Activated gamma-delta T cell (primary cell): Measurements from ENCODE around the gene ACAP1.

Source experiments
- DNase-seq: peaks from one replicate; lab custom pipeline; 2025; lab: John Stamatoyannopoulos, UW
- total RNA-seq, 2 donors: gene quantifications; one replicate each; lab custom pipeline; 2026; lab: John Stamatoyannopoulos, UW

ACAP1 gene, protein sequence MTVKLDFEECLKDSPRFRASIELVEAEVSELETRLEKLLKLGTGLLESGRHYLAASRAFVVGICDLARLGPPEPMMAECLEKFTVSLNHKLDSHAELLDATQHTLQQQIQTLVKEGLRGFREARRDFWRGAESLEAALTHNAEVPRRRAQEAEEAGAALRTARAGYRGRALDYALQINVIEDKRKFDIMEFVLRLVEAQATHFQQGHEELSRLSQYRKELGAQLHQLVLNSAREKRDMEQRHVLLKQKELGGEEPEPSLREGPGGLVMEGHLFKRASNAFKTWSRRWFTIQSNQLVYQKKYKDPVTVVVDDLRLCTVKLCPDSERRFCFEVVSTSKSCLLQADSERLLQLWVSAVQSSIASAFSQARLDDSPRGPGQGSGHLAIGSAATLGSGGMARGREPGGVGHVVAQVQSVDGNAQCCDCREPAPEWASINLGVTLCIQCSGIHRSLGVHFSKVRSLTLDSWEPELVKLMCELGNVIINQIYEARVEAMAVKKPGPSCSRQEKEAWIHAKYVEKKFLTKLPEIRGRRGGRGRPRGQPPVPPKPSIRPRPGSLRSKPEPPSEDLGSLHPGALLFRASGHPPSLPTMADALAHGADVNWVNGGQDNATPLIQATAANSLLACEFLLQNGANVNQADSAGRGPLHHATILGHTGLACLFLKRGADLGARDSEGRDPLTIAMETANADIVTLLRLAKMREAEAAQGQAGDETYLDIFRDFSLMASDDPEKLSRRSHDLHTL
- total RNA-seq = 436 to 541 reads per million in 2 donors

DNA sequence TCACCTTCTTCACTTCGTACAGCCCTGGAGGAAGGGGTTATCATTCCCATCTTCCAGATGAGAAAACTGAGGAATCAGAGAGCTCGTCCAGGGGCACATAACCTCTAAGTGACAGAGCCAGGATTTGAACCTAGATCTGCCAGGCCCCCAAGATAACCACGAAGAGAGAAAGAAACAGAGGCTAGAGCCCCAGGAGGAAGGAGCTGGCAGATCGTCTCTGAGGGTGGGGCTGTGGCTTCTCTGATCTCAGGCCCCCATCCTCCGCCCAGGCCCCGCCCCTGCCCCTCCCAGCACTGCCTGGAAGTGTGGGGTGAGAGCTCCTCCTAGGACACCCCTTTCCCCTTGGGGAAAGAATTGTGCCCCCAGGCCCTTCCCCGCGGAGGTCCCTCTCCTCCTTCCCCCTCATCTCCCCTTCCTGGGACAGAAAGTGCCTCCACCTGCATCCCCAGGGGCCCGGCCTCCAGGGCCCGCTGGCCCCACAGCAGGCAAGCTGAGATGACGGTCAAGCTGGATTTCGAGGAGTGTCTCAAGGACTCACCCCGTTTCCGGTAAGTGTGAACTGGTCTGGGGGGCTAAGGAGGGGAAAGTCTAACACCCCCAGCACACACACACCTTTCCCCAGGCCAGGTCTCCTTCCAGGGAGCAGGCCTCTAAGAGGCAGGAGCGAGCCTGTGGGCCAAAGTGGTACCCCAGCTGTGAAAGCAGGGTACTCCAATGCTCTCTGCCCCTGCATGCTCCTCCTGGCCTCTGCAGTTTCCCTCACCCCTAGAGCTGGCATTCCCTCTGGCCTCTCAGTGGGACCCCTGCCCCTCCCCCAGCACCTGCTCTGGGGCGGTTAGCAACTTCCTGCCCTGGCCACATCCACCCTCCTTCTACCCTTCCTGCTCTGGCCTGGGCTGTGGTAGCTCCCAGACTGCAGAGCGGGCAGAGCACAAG lies at the start of gene ACAP1:
Gene ACAP1, plus strand, starts transcription at position 290 of the 936 bp plus-strand sequence. Its CDS starts 206 bp downstream, at position 496.
- peak; percentile 60 for DNase-seq

DNA sequence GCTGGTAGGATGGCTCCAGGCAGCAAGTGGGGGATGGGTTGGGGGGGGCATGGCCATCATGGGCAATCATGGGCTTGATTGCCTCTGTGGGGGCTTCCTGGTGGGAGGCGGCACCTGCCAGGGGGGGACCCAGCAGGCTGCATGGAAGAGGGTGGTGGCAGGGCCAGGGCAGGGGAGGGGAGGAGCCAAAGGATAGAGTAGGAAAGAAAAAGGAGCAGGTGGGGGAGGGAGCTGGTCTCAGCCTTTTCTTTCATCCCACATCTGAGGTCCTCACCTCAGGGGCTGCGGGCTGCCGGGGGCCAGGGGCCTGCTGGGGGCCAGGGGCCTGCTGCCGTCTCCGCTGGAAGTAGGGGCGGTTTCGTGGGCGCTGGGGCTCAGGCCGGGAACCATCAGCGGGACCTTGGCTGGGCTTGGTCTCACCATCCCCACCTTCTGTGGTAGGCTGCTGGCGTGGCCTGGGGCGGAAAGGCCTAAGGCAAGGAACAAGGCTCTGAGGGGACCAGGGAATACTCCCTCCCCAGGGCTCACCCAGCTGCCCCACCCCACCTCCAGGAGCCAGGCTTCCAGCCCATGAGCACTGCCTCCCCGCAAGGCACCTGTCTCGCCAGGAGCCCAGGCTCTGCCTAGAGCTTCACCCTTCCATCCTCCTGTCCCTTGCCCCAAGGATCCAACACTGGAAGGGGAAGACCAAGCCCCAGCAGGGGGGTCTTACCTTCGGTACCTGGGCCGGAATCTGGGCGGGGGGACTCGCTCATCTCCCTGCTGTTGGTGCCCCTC lies 46.9 kb upstream of the ACAP1 start:
- no peak for DNase-seq

DNA sequence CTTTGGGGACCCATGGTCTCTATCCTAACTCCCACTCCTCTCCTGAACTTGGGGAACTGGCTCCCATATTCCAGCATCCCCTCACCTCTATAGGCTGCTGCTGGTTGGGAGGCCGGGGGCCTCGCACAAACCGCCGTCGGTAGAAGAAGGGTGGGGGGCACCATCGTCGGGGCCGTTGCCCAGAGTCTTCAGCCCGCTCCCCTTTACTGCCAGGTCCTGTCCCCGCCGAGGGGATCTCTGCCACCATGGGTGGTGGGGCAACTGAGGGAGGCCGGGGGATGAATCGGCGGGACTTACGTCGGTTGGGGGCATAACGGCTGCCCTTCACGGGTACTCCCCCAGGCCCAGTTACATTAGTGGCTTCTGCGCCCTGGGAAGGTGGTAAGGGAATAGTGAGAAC lies 46.2 kb upstream of the ACAP1 start:
- DNase-seq = no peak

DNA sequence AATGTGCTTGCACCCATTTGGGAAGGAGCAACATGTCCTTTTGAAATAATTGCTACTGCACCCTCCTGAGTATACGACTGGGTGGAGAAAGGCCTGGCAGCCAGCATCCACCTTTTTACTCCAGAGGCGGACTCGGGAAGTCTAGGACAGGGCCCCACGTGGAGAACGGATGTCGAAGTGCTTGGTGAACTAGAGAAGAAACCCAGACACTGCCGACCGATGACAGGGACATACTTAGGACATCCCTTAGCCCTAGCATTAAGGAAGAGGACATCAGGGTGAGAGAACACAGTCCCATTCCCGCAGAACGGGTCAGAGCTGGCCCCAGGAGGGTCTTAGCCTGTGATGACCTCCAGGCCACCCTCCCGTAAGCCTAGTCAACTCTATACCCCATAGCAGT lies 45.6 kb upstream of the ACAP1 start:
- DNase-seq = no peak

DNA sequence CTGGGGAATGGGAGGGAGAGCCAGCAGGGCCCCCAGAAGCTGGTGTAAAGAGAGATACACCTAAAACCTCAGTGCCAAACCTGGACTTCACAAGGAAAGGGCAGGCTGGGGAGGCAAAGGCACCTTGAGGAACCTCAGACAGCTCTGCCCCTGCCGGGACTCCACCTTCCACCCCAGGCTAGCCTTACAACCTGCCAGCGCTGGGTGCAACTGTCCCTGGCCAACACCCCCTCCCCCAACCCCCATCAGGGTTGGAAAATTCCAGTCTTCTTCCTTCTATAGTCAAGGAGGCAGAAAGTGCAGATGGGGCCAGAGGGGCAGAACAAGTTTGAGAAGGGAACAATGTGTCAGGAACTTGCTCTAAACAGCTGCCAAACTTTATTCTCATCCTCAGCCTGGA lies 44.1 kb upstream of the ACAP1 start:
- DNase-seq = no peak

DNA sequence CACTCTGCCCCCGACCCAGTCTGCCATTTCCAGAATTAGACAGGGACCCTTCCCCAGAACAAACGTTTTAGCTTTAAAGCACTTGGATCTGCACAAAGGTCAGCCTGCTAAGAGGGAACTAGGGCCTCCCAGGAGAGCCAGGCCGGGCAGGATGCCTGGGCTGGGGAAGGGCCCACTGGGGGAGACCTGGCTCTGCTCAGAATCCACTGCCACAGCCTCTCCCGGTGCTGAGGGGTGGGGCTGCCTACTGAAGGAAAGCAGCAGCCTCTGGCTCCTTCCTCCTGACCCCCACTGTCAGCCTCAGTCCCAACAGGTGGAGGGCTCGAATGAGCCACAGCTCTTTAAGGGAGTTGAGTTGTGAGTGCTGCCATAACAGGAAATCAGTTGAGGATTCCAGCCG lies 43.6 kb upstream of the ACAP1 start:
- DNase-seq = no peak

DNA sequence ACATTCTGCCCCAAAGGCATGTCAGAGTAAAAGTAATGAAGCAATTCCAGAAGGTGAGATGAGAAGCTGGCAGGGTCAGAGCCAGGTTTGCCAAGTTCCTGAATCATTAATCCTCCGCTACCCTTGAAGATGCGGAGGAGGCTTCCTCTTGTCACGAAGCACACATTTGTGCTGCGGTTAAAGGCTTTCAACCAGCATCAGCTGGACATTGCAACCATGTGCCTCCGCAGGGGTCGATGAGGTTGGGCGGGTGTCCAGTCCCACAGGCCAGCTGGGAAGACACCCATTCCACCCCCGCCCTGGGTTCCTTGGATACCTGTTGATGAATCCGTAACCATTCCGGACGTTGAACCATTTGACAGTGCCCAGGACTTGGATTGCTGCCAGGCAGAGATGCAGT lies 43.2 kb upstream of the ACAP1 start:
- no peak for DNase-seq

DNA sequence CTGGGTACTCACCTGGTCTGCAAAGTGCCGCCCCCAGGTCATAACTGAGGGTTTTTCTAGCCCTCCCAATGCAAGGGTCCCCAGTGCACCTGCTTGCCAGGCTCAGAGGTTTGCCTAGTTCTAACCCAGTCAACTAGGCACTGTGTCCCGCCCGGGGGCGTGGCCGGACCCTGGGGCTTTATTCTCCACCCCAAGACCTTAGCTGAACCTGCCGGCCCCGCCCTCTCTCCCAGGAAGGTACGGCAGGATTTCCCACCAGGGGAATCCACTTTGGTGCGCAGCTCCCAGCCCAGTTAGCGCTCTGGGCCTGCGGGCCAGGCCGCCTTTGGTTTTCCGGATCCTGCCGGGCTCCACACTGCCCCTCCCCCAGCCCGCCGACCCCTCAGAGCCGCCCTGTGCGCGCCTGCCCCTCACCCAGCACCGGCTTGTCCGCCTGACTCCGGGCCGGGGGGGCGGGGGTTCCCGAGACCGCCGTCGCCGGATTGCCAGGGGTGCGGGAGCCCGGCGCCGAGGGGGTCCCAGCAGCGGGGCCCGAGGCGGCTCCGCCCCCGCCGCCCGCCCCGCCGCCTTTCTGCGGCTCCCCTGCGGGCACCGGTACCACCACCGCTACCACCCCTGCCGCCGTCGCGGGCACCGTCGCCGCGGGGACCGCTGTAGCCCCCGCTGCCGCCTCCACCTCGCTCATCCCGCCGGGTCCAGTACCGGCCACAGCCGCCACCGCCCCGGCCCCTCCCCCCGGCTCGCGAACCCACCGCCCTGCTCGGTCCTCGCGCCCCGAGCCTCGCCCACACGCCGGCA lies 42.3 kb upstream of the ACAP1 start:
- peak; percentile 38 for DNase-seq

DNA sequence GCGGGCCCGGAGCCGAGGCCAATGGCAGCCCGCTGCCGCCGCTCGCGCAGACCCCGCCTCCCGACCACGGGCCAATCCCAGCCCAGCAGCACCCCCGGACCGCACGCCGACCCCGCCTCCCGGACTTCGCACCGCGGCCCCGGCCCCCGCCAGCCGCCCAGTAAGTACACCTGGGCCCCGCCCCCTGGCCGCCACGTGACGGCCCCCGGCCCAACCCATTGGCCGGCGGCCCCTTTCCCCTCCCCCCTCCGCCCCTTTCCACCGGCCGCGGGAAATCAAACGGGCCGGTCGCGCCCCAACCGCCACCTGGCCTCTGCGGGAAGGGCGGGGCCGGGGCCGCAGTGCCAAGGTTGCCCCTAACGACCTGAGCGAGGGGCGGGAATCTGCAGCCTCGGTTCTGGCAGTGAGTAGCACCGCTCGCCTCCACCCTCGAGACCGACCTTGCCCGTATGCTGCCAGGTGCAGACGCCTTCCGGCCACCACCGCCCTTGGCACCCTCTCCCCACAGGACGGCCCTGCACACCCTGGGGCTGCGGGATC lies 41.6 kb upstream of the ACAP1 start, which contains the start of gene YBX2:
Gene YBX2, minus strand, starts transcription at position 26 of the 540 bp plus-strand sequence. CDS start 139 bp downstream, outside the sequence.
- peak; percentile 70 for DNase-seq

DNA sequence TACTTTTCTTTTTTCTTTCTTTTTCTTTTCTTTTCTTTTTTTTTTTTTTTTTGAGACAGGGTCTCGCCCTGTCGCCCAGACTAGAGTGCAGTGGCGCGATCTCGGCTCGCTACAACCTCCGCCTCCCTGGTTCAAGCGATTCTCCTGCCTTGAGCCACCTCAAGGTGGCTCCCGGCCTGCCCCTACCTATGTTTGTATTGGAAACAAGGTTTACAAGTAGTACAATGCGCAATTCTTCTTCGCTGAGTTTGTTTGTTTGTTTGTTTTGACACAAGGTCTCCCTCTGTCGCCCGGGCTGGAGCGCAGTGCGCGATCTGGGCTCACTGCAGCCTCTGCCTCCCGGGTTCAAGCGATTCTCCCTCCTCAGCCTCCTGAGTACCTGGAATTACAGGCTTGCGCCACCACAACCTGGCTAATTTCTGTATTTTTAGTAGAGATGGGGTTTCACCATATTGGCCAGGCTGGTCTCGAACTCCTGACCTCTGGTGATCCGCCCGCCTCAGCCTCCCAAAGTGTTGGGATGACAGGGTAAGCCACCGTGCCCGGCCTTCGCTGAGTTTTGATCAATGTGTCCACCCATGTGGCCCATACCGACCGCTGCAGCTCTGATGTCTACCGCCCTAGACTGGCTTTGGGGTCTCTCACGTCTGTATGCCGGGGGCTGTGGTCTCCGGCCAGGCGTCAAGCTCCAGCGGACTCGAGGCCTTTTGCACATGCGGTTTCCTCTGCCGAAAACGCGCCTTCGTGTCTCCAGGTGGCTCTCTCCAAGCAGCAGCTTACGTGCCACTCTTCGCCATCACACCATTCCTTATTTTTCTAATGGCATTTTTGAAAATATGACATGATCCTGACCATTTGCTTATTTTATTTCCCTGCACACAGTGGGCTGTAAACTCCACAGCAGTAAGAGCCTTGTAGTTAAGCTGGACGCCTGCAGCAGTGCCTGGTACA lies 40.8 kb upstream of the ACAP1 start:
- no peak for DNase-seq

DNA sequence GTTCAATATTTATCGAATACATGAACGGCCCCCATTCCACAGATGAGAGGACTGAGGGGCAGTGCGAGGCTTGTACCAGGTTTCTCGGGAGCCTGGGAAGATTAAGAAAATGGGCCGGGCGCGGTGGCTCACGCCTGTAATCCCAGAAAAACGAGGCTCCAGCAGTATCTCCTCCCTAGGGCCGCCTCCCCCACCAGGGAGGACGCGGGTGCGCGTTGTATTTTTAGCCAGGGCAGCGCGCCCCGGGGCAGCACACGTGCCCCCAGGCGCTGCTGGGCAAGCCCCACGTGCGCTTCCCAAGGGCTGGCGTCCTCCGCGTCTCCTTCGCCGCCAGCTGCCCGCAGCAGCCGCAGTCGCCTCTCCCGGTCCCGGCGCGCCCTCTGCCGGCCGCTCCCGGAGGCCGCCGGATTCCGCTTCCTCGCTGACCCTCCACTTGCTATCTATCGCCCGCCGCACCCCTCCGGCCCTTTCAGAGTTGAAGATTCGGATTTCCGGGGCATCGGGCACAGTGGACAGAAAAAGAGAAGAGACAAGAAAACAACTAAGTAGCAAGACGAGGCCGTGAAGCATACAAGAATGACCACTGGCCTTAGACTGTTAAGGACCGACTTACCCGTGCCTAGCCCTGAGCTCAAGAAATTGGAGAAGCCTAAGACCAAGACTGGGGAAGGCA lies 40.0 kb upstream of the ACAP1 start:
- DNase-seq = peak; percentile 46

DNA sequence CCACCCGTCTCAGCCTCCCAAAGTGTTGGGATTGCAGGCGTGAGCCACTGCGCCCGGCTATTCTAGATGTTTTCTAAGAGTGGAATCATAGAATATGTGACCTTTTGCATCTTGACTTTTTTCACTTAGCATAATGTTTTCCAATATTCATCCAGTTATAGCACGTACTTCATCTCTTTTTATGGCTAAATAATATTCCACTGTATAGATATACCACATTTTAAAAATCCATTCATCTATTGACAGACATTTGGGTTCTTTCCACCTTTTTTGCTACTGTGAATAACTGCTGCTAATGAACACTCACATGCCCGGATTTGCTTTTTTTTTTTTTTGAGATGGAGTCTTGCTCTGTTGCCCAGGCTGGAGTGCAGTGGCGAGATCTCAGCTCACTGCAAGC lies 32.1 kb upstream of the ACAP1 start:
- no peak for DNase-seq

DNA sequence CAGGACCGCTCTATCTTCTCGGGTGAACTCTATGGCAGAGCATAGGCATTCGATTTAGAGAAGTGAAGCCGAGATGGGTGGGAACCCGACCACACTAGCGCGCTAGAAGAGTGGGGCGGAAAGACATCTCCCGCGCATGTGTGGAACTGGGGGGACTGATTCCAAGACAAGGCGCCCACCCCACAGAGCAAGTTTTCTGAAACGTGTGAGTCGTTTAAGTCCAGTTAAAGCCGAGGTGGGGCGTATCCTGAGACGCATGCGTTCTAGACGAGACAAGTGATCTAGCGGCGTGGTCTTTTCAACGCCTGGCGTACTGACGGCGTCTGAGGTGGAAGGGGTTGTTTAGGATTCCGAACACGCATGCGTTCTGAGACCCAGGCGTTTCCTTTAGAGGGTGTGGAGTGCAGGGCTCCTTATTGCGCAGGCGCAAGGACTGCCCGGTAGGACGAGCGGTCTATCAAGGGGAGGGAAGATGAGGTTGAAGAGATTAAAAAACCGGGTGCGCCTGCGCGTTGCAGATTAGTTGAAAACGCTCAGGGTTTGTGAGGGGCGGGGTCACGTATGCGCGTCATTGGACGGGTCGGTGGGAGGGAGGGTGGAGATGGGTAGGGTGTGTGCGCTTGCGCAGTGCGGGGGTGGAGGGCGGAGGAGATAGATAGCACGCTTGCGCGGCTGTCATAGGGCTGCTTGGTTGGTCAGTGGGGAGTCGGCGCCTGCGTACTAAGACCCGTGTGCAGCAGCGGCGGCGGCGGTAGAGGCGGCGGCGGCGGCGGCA lies 29.2 kb upstream of the ACAP1 start, which contains the start of gene EIF5A:
Gene EIF5A, plus strand, starts transcription at position 718 of the 775 bp plus-strand sequence. CDS start 2,008 bp downstream, outside the sequence.
- peak; percentile 98 for DNase-seq

DNA sequence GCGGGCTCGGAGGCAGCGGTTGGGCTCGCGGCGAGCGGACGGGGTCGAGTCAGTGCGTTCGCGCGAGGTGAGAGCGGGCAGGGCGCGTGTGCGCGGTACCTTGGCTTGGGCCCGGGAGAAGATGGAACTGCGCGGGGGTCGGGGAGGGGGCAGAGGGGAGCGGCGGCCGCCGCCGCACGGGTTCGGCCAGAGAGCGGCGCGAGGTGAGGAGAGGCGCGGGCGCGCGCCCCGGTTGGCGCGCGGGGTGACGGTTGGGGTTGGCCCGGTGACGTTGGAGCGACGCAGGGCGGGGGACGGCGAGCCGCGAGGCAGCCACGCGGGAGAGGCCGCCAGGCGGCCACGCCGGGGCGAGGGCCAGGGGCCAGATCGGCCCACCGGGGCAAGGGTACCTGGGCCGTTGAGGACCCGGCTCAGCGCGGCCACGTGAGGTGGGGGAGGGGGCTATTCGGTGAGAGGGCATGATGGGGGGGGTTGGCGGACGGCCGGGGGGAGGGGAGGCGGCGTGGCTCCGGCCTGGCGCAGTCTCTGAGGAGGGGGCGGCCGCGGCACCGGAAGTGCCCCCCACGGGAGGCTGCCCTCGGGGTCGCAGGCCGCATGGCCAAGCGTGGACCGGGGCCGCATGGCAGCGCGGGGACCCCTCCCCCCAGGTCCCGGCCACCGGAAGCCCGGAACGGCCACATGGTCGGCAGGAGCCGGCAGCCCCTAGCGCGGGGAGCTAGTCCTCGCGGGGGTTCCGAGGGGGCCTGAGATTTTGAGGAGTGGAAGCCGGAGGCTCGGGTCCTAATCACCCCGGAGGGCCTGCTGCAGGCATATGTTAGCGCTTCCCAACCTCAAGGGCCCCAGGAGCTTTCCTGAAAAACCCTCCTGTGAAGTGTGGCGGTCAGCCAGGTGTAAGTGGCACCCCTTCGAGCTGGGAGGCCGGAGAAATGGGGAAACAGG lies 28.4 kb upstream of the ACAP1 start:
- DNase-seq = peak; percentile 60

DNA sequence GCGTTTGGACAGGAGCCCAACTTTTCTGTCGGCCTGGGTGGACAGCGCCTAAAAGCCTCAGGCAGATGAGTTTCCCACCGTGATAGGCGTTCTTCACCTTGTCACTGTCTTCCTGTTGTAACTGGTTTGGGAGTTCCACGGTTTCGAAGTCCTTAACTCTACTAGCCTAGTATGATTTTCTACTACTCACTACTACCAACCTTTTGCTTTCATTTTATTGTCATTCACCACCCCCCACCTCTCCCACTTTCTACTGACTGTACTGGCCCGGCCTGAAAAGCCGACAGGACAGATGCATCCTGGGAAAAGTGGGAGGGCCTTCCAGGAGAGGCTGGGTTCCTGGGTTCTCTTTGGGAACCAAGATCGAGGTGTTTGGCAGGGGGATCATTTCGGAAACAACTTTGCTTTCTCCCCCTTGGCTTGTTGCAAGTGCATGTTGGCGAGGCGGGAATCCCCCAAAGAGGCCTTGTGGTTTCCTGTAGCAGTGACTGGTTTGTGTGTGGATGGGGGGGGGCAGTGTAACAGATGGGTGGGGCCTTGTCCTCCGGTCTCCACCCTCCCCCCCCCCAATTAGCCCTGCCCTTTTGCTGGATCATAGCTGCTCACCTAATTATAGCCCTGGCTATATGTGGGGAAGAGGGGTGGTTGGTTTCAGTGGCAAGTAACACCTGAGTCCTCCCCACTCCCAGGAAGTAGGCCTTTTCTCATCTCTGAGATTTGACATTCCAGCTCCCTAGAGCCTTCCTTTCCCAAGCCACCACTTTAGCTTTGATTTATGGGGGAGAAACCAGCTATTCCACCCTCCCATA lies 27.5 kb upstream of the ACAP1 start:
- DNase-seq = no peak
